ENCODE measurements around the gene GARIN6. TPM values are rescaled to one million over a fixed set of nuclear protein-coding genes. Genes with fewer than 3 reads are reported as not detected.
A peak's percentile ranks its signal among the peaks of the same experiment; 100 is the strongest.
"Not testable (repeated sequence)": the region's sequence is repeated elsewhere in the genome, so short reads cannot be mapped to it uniquely, and the experiment has no call there.

GARIN6 gene
- total and polyA plus RNA-seq, 5 donors from 2014 or later = not detected

- Mint-ChIP-seq H3K4me3 (no peak overlapping the region), H3K27ac (no peak overlapping the region), H3K36me3 (no peaks in the 10 kb centered on the region), H3K27me3 (no peaks in the 10 kb centered on the region), H3K4me1 (no peaks in the 10 kb centered on the region), H3K9me3 (peaks cover 0 to 28% (median 4%) of the 10 kb centered on the region in 7 donors)
- no peak overlapping the region for H3K27ac ChIP-seq (ENCODE audit: insufficient read depth, low read length, poor library complexity, severe bottlenecking)
- peaks cover 0 to 2% of the 10 kb centered on the region in 2 experiments for H3K9me3 ChIP-seq (ENCODE audit: control insufficient read depth in 2 of 2, low read length in 2 of 2)
- H3K27me3 ChIP-seq (ENCODE audit: control insufficient read depth, insufficient read depth, low read length) = no peaks in the 10 kb centered on the region
- no peak overlapping the region for H3K4me3 ChIP-seq (ENCODE audit: low read depth, low read length)
- peak in 1 of 2 donors; percentile 31 for ATAC-seq (ENCODE audit: low read depth in 2 of 2)
- peak in 1 of 3 donors; percentile 27 for DNase-seq
- no peaks in the 10 kb centered on the region for H3K36me3 ChIP-seq (ENCODE audit: control insufficient read depth, insufficient read depth, low read length)
- no peaks in the 10 kb centered on the region for H3K4me1 ChIP-seq (ENCODE audit: control insufficient read depth, insufficient read depth, low read length, poor library complexity, severe bottlenecking)
Observed at GRCh38 chr12:99619389-99620158, 28.0 kb upstream of the GARIN6 start.

GRCh38 chr12:99620159-99620479 lies 27.4 kb upstream of the GARIN6 start:
- H3K27me3 Mint-ChIP-seq = no peaks in the 10 kb centered on the region
- H3K27me3 ChIP-seq (ENCODE audit: control insufficient read depth, insufficient read depth, low read length) = no peaks in the 10 kb centered on the region
- ATAC-seq (ENCODE audit: low read depth in 2 of 2) (no peak), DNase-seq (no peak)
- H3K9me3 ChIP-seq (ENCODE audit: control insufficient read depth in 2 of 2, low read length in 2 of 2) = peaks cover 0 to 2% of the 10 kb centered on the region in 2 experiments
- H3K9me3 Mint-ChIP-seq = peaks cover 0 to 23% (median 4%) of the 10 kb centered on the region in 7 donors
- H3K36me3 Mint-ChIP-seq = no peaks in the 10 kb centered on the region
- no peaks in the 10 kb centered on the region for H3K36me3 ChIP-seq (ENCODE audit: control insufficient read depth, insufficient read depth, low read length)
- no peaks in the 10 kb centered on the region for H3K4me1 Mint-ChIP-seq
- no peaks in the 10 kb centered on the region for H3K4me1 ChIP-seq (ENCODE audit: control insufficient read depth, insufficient read depth, low read length, poor library complexity, severe bottlenecking)
- no peak overlapping the region for H3K4me3 ChIP-seq (ENCODE audit: low read depth, low read length)
- no peak overlapping the region for H3K4me3 Mint-ChIP-seq
- H3K27ac ChIP-seq (ENCODE audit: insufficient read depth, low read length, poor library complexity, severe bottlenecking) = no peak overlapping the region
- H3K27ac Mint-ChIP-seq = no peak overlapping the region

DNA sequence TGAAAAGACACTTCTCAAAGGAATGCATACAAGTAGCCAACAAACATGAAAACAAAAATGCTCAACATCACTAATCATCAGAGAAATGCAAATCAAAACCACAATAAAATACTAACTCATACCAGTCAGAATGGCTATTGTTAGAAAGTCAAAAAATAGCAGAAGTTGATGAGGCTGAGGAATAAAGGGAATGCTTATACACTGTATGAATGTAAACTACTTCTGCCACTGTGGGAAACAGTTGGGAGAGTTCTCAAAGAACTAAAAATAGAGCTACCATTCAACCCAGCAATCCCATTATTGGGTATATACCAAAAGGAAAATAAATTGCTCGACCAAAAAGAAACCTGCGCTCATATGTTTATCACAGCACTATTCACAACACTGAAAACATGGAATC lies 23.0 kb upstream of the GARIN6 start:
- H3K4me3 ChIP-seq (ENCODE audit: low read depth, low read length); H3K4me1 Mint-ChIP-seq; H3K36me3 Mint-ChIP-seq; H3K9me3 ChIP-seq (ENCODE audit: control insufficient read depth in 2 of 2, low read length in 2 of 2); H3K27ac Mint-ChIP-seq; H3K27ac ChIP-seq (ENCODE audit: insufficient read depth, low read length, poor library complexity, severe bottlenecking); H3K27me3 Mint-ChIP-seq; DNase-seq; ATAC-seq (ENCODE audit: low read depth in 2 of 2); H3K4me1 ChIP-seq (ENCODE audit: control insufficient read depth, insufficient read depth, low read length, poor library complexity, severe bottlenecking); H3K4me3 Mint-ChIP-seq; H3K36me3 ChIP-seq (ENCODE audit: control insufficient read depth, insufficient read depth, low read length); H3K27me3 ChIP-seq (ENCODE audit: control insufficient read depth, insufficient read depth, low read length): not testable (repeated sequence)
- peaks cover 0 to 19% (median 2%) of the 10 kb centered on the region in 7 donors for H3K9me3 Mint-ChIP-seq

GRCh38 chr12:99627459-99627858 lies 20.1 kb upstream of the GARIN6 start:
- no peak for DNase-seq
- Mint-ChIP-seq H3K4me3 (no peak overlapping the region), H3K36me3 (no peaks in the 10 kb centered on the region), H3K27ac (no peak overlapping the region), H3K27me3 (no peaks in the 10 kb centered on the region), H3K9me3 (peaks cover 0 to 5% (median 0%) of the 10 kb centered on the region in 7 donors), H3K4me1 (no peaks in the 10 kb centered on the region)
- Histone ChIP-seq H3K27ac (ENCODE audit: insufficient read depth, low read length, poor library complexity, severe bottlenecking) (no peak overlapping the region), H3K4me1 (ENCODE audit: control insufficient read depth, insufficient read depth, low read length, poor library complexity, severe bottlenecking) (no peaks in the 10 kb centered on the region), H3K36me3 (ENCODE audit: control insufficient read depth, insufficient read depth, low read length) (no peaks in the 10 kb centered on the region), H3K4me3 (ENCODE audit: low read depth, low read length) (no peak overlapping the region), H3K9me3 (ENCODE audit: control insufficient read depth in 2 of 2, low read length in 2 of 2) (no peaks in the 10 kb centered on the region), H3K27me3 (ENCODE audit: control insufficient read depth, insufficient read depth, low read length) (no peaks in the 10 kb centered on the region)
- ATAC-seq (ENCODE audit: low read depth in 2 of 2) = no peak

GRCh38 chr12:99644629-99645028 lies 2.9 kb upstream of the GARIN6 start:
- no peak overlapping the region for H3K27ac Mint-ChIP-seq
- Histone ChIP-seq H3K27ac (ENCODE audit: insufficient read depth, low read length, poor library complexity, severe bottlenecking) (no peak overlapping the region), H3K36me3 (ENCODE audit: control insufficient read depth, insufficient read depth, low read length) (no peaks in the 10 kb centered on the region), H3K9me3 (ENCODE audit: control insufficient read depth in 2 of 2, low read length in 2 of 2) (no peaks in the 10 kb centered on the region), H3K27me3 (ENCODE audit: control insufficient read depth, insufficient read depth, low read length) (no peaks in the 10 kb centered on the region), H3K4me1 (ENCODE audit: control insufficient read depth, insufficient read depth, low read length, poor library complexity, severe bottlenecking) (no peaks in the 10 kb centered on the region), H3K4me3 (ENCODE audit: low read depth, low read length) (no peak overlapping the region)
- H3K4me1 Mint-ChIP-seq = no peaks in the 10 kb centered on the region
- no peaks in the 10 kb centered on the region for H3K27me3 Mint-ChIP-seq
- no peak overlapping the region for H3K4me3 Mint-ChIP-seq
- DNase-seq (no peak), ATAC-seq (ENCODE audit: low read depth in 2 of 2) (no peak)
- H3K9me3 Mint-ChIP-seq = peaks cover 0 to 4% (median under 1%) of the 10 kb centered on the region in 7 donors
- no peaks in the 10 kb centered on the region for H3K36me3 Mint-ChIP-seq

GRCh38 chr12:99648183-99648582 lies 630 bp downstream of the GARIN6 start:
- peaks cover 0 to 4% (median 0%) of the 10 kb centered on the region in 7 donors for H3K9me3 Mint-ChIP-seq
- H3K27ac Mint-ChIP-seq = no peak overlapping the region
- Histone ChIP-seq H3K27ac (ENCODE audit: insufficient read depth, low read length, poor library complexity, severe bottlenecking) (no peak overlapping the region), H3K27me3 (ENCODE audit: control insufficient read depth, insufficient read depth, low read length) (no peaks in the 10 kb centered on the region), H3K9me3 (ENCODE audit: control insufficient read depth in 2 of 2, low read length in 2 of 2) (no peaks in the 10 kb centered on the region), H3K36me3 (ENCODE audit: control insufficient read depth, insufficient read depth, low read length) (no peaks in the 10 kb centered on the region), H3K4me1 (ENCODE audit: control insufficient read depth, insufficient read depth, low read length, poor library complexity, severe bottlenecking) (no peaks in the 10 kb centered on the region), H3K4me3 (ENCODE audit: low read depth, low read length) (no peak overlapping the region)
- H3K4me3 Mint-ChIP-seq = no peak overlapping the region
- H3K36me3 Mint-ChIP-seq = no peaks in the 10 kb centered on the region
- DNase-seq (no peak), ATAC-seq (ENCODE audit: low read depth in 2 of 2) (no peak)
- H3K27me3 Mint-ChIP-seq = no peaks in the 10 kb centered on the region
- H3K4me1 Mint-ChIP-seq = no peaks in the 10 kb centered on the region

GRCh38 chr12:99649551-99649950 lies 2.0 kb downstream of the GARIN6 start:
- ATAC-seq (ENCODE audit: low read depth in 2 of 2) = no peak
- H3K27ac Mint-ChIP-seq = no peak overlapping the region
- no peaks in the 10 kb centered on the region for H3K36me3 ChIP-seq (ENCODE audit: control insufficient read depth, insufficient read depth, low read length)
- H3K4me1 ChIP-seq (ENCODE audit: control insufficient read depth, insufficient read depth, low read length, poor library complexity, severe bottlenecking) = no peaks in the 10 kb centered on the region
- no peak for DNase-seq
- H3K27ac ChIP-seq (ENCODE audit: insufficient read depth, low read length, poor library complexity, severe bottlenecking) = no peak overlapping the region
- no peaks in the 10 kb centered on the region for H3K9me3 ChIP-seq (ENCODE audit: control insufficient read depth in 2 of 2, low read length in 2 of 2)
- no peaks in the 10 kb centered on the region for H3K27me3 Mint-ChIP-seq
- no peaks in the 10 kb centered on the region for H3K4me1 Mint-ChIP-seq
- peaks cover 0 to 4% (median 0%) of the 10 kb centered on the region in 7 donors for H3K9me3 Mint-ChIP-seq
- H3K36me3 Mint-ChIP-seq = no peaks in the 10 kb centered on the region
- H3K4me3 ChIP-seq (ENCODE audit: low read depth, low read length) = no peak overlapping the region
- no peak overlapping the region for H3K4me3 Mint-ChIP-seq
- no peaks in the 10 kb centered on the region for H3K27me3 ChIP-seq (ENCODE audit: control insufficient read depth, insufficient read depth, low read length)

DNA sequence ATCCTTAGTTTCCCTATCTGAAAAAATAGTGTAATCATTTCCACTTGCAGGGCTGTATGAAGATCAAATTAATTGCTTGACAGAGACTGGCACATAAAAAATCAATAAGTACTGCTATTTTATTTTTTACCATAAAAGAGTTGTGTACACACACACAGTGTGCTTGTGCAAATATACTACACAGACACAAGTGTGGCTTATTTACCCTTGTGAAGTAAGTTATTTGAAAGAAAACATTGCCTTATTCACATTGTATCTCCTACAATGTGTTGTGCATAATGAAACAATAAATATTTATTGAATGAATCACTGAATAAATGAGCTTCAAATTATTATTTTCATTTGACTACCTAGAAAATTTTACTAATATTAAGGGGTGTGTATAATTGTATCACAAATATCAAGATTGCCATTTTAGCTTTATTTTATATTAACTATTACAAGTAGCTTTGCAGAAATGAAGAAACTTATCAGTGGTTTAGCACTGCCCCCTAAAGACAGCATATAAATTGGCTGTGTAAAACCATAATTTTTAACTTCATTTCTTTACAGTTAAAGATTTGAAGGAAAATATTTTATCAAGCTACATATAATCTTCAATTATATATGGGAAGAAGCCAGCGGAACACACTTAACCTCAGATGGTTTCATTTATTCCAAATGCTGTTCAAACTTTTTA lies 11.3 kb downstream of the GARIN6 start:
- no peak for ATAC-seq (ENCODE audit: low read depth in 2 of 2)
- DNase-seq = peak in 1 of 3 donors; percentile 1
- Histone ChIP-seq H3K4me1 (ENCODE audit: control insufficient read depth, insufficient read depth, low read length, poor library complexity, severe bottlenecking) (no peaks in the 10 kb centered on the region), H3K27ac (ENCODE audit: insufficient read depth, low read length, poor library complexity, severe bottlenecking) (no peak overlapping the region), H3K9me3 (ENCODE audit: control insufficient read depth in 2 of 2, low read length in 2 of 2) (no peaks in the 10 kb centered on the region), H3K4me3 (ENCODE audit: low read depth, low read length) (no peak overlapping the region), H3K27me3 (ENCODE audit: control insufficient read depth, insufficient read depth, low read length) (no peaks in the 10 kb centered on the region), H3K36me3 (ENCODE audit: control insufficient read depth, insufficient read depth, low read length) (no peaks in the 10 kb centered on the region)
- H3K9me3 Mint-ChIP-seq = peaks cover 0 to 4% (median 0%) of the 10 kb centered on the region in 7 donors
- H3K27me3 Mint-ChIP-seq = no peaks in the 10 kb centered on the region
- no peaks in the 10 kb centered on the region for H3K4me1 Mint-ChIP-seq
- H3K4me3 Mint-ChIP-seq = no peak overlapping the region
- H3K36me3 Mint-ChIP-seq = no peaks in the 10 kb centered on the region
- H3K27ac Mint-ChIP-seq = no peak overlapping the region

Data from CD4-positive, CD25-positive, alpha-beta regulatory T cell (primary cell).